22Rv1 (cell line): Measurements from ENCODE around the gene NEURL1.

ENCODE experiments used
- ZFX ChIP-seq: fragments of 450-650 bp; IDR thresholded peaks from 2 replicates; pipeline ENCODE4 v1.6.1; 2017; ENCODE audit warnings: antibody characterized with exemption, borderline replicate concordance
- TF ChIP-seq, protein P1 (sequence below): fragments of 450-650 bp; IDR thresholded peaks from 2 replicates; pipeline ENCODE4 v1.5.1; 2017; ENCODE audit warnings: mild to moderate bottlenecking

DNA sequence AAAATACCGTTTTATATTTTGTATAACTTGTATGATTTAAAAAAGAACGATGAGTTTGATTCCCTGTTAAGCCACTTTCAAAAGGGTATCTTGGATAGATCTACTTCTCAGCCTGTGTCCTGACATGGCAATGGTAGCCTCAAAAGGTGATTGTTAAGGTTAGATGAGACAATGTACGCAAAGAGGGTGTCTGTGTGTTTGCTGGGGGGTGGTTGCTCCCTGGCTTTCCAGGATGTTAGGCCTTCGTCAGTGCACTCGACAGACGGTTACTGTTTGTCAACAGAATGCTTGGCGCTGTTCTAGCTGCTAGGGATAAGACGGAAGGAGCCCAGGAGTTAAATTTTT, 90.3 kb downstream of the NEURL1 start:
- TF ChIP-seq, protein P1, sequence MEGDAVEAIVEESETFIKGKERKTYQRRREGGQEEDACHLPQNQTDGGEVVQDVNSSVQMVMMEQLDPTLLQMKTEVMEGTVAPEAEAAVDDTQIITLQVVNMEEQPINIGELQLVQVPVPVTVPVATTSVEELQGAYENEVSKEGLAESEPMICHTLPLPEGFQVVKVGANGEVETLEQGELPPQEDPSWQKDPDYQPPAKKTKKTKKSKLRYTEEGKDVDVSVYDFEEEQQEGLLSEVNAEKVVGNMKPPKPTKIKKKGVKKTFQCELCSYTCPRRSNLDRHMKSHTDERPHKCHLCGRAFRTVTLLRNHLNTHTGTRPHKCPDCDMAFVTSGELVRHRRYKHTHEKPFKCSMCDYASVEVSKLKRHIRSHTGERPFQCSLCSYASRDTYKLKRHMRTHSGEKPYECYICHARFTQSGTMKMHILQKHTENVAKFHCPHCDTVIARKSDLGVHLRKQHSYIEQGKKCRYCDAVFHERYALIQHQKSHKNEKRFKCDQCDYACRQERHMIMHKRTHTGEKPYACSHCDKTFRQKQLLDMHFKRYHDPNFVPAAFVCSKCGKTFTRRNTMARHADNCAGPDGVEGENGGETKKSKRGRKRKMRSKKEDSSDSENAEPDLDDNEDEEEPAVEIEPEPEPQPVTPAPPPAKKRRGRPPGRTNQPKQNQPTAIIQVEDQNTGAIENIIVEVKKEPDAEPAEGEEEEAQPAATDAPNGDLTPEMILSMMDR = no peak
- no peak for TF ChIP-seq ZFX
